GM23338 (cell line): Measurements from ENCODE around the gene PLCL1. TPM values are rescaled to one million over a fixed set of nuclear protein-coding genes. Genes with fewer than 3 reads are reported as not detected.

Experiments
- ATAC-seq: fragments of 200-7000 bp; cut with Tn5 transposase; 3 replicates; pipeline ENCODE4 v1.9.1; 2020
- DNase-seq: peaks from one replicate; pipeline ENCODE4 v3.0.0-alpha.2; 2015; ENCODE audit warnings: low spot score
- H2AFZ ChIP-seq: fragments of 200-600 bp; sonication (generic); 2 replicates; pipeline ENCODE4 v1.8.0; 2016; ENCODE audit warnings: antibody characterized with exemption, mild to moderate bottlenecking, moderate library complexity
- H3F3A ChIP-seq: fragments of 200-600 bp; sonication (generic); replicated peaks from 2 replicates; pipeline ENCODE4 v1.8.0; 2017; ENCODE audit warnings: antibody characterized with exemption, mixed run types, low read depth
- H3K27ac ChIP-seq: fragments of 200-600 bp; sonication (generic); 2 replicates; pipeline ENCODE4 v1.6.1; 2016; ENCODE audit warnings: low read depth
- H3K27me3 ChIP-seq: fragments of 200-600 bp; sonication (generic); 2 replicates; pipeline ENCODE4 v1.8.0; 2016; ENCODE audit warnings: mild to moderate bottlenecking, mixed run types, moderate library complexity; ENCODE audit not compliant: insufficient read depth
- H3K36me3 ChIP-seq: fragments of 200-600 bp; sonication (generic); 2 replicates; pipeline ENCODE4 v1.8.0; 2016; ENCODE audit warnings: mild to moderate bottlenecking; ENCODE audit not compliant: insufficient read depth
- H3K4me1 ChIP-seq: fragments of 200-600 bp; sonication (generic); 2 replicates; pipeline ENCODE4 v1.8.0; 2016; ENCODE audit warnings: mild to moderate bottlenecking, moderate library complexity; ENCODE audit not compliant: insufficient read depth
- H3K4me2 ChIP-seq: fragments of 200-600 bp; sonication (generic); 2 replicates; pipeline ENCODE4 v1.7.1; 2017; ENCODE audit warnings: mixed run types
- H3K4me3 ChIP-seq: fragments of 200-600 bp; sonication (generic); 2 replicates; pipeline ENCODE4 v1.6.1; 2016; ENCODE audit warnings: mixed run types
- H3K79me2 ChIP-seq: fragments of 200-600 bp; sonication (generic); replicated peaks from 2 replicates; pipeline ENCODE4 v1.8.0; 2017; ENCODE audit warnings: mild to moderate bottlenecking; ENCODE audit not compliant: insufficient read depth
- H3K9me2 ChIP-seq: fragments of 200-600 bp; sonication (generic); 2 replicates; pipeline ENCODE4 v1.8.0; 2017; ENCODE audit not compliant: insufficient read depth
- H4K20me1 ChIP-seq: fragments of 200-600 bp; sonication (generic); replicated peaks from 2 replicates; pipeline ENCODE4 v1.8.0; 2017; ENCODE audit warnings: mild to moderate bottlenecking; ENCODE audit not compliant: insufficient read depth
- H3K27ac Mint-ChIP-seq: 2 replicates; pipeline ENCODE4 v1.8.0; 2020; ENCODE audit warnings: inconsistent platforms, mild to moderate bottlenecking, moderate library complexity, mixed read lengths
- H3K27me3 Mint-ChIP-seq: 3 replicates; pipeline ENCODE4 v1.8.0; 2022; ENCODE audit warnings: low read depth, mild to moderate bottlenecking, moderate library complexity, mixed read lengths, inconsistent platforms; ENCODE audit not compliant: insufficient read depth, poor library complexity
- H3K36me3 Mint-ChIP-seq: 3 replicates; pipeline ENCODE4 v1.8.0; 2021; ENCODE audit warnings: low read depth, mild to moderate bottlenecking, inconsistent platforms, moderate library complexity, mixed read lengths
- H3K4me1 Mint-ChIP-seq: 3 replicates; pipeline ENCODE4 v1.8.0; 2020; ENCODE audit warnings: mild to moderate bottlenecking, inconsistent platforms, mixed read lengths
- H3K4me3 Mint-ChIP-seq: 3 replicates; pipeline ENCODE4 v1.8.0; 2021; ENCODE audit warnings: moderate library complexity, mild to moderate bottlenecking, inconsistent platforms, mixed read lengths
- H3K9me3 Mint-ChIP-seq: 3 replicates; pipeline ENCODE4 v1.8.0; 2020; ENCODE audit warnings: moderate library complexity, mild to moderate bottlenecking, inconsistent platforms, mixed read lengths
- EZH2 ChIP-seq: fragments of 200-600 bp; sonication (generic); IDR thresholded peaks from one replicate; pipeline ENCODE4 v1.8.0; 2017; ENCODE audit warnings: antibody characterized with exemption, mild to moderate bottlenecking, low read depth; ENCODE audit not compliant: unreplicated experiment
- EZH2phosphoT487 ChIP-seq: fragments of 200-600 bp; sonication (generic); IDR thresholded peaks from one replicate; pipeline ENCODE4 v1.8.1; 2018; ENCODE audit warnings: antibody characterized with exemption; ENCODE audit not compliant: unreplicated experiment
- JUNB ChIP-seq: IDR thresholded peaks from one replicate; pipeline ENCODE4 v1.6.1; 2016; ENCODE audit warnings: antibody characterized with exemption; ENCODE audit not compliant: unreplicated experiment
- NANOG ChIP-seq: IDR thresholded peaks from 2 replicates; pipeline ENCODE4 v1.6.1; 2016; ENCODE audit warnings: antibody characterized with exemption, borderline replicate concordance
- POLR2AphosphoS5 ChIP-seq: IDR thresholded peaks from 2 replicates; pipeline ENCODE4 v1.6.1; 2016; ENCODE audit warnings: antibody characterized with exemption, low read depth
- STAT1 ChIP-seq: IDR thresholded peaks from one replicate; pipeline ENCODE4 v1.6.1; 2016; ENCODE audit warnings: antibody characterized with exemption; ENCODE audit not compliant: unreplicated experiment
- polyA plus RNA-seq: library from polyadenylated mRNA; unstranded; fragments of >200 nt; fragmentation: Nextera tagmentation; extraction: Ambion mirVana; gene quantifications from 2 replicates; pipeline ENCODE4 v1.2.1, GENCODE V29; 2016
- total RNA-seq: library from RNA; depleted of rRNA; stranded (reverse); fragments of >200 nt; shearing (Covaris generic); gene quantifications from 2 replicates; pipeline ENCODE4 v1.2.3, GENCODE V29; 2014
- TF ChIP-seq, protein P1 (sequence below), 2 experiments: fragments of 200-600 bp in 1 of 2; sonication (generic) in 1 of 2; conservative IDR thresholded peaks; 2 replicates each; pipeline versions ENCODE4 v1.5.1 to v1.6.1; 2016 to 2017; ENCODE audit warnings: antibody characterized with exemption in 2 of 2, low read depth in 2 of 2, mild to moderate bottlenecking in 2 of 2, moderate library complexity in 1 of 2
- TF ChIP-seq, protein P2 (sequence below): IDR thresholded peaks from 2 replicates; pipeline ENCODE4 v1.6.1; 2016; ENCODE audit warnings: antibody characterized with exemption
- TF ChIP-seq, protein P3 (sequence below): IDR thresholded peaks from one replicate; pipeline ENCODE4 v1.6.1; 2018; ENCODE audit warnings: antibody characterized with exemption; ENCODE audit not compliant: unreplicated experiment

PLCL1 gene
- total and polyA plus RNA-seq, 2 experiments from 2014 or later = not detected

DNA sequence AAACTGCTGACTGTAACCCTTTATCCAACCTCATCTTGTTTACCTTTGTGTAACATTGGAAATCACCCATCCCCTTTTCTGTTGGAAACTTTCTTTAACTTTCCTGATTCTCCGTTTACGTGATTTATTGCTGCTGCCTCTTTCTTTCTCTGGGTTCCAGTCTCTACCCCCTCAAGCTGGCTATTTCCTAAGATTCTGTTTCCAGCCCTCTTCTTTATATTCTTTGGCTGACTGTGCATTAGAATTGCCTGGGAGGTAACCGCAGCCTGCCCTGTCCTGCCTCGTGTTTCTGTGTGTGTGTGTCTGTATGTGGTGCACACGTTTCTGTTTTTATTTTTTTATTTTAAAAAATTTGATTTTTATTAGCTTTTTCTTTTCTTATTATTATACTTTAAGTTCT lies 229.2 kb downstream of the PLCL1 start (continued):
- no peak for TF ChIP-seq POLR2AphosphoS5
- TF ChIP-seq EZH2 = no peak
- no peak for TF ChIP-seq JUNB

DNA sequence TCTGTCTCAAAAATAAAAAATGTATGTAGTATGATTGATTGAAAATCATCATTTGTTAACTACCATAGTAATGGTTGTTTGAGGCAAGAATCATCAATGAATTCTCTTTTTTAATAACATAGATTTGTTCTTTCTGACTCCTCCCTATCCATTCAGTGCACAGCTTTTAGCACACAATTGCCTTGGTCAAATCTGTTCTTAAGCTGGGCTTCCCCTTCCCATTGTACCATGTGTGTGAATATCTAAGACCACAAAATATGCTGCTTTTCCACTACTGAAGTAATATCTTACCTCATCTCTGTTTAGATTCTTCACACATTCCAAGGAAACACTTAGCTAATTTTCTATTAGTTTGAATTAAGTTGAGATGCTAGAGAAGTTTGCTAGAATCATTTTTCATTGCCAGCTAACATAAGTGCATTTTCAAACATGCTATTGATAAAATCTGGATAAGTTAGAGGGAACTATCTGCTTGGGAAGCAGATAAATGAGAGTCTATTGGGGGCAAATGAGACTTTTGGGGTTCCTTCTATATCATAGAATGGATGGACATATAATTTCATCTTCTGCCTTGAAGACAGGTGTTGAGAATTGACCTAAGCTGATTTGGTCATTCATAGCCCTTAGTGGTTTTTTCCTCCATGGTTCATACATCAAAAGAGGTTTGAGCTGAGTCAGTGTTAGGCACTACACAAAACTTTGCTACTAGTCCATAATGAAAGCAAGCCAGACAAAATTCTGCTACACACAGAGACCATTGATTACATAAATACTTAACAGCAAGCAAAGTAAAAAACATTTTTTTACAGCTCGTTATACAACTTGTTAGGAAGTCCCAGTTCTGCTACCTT lies 231.9 kb downstream of the PLCL1 start:
- Mint-ChIP-seq H3K27ac (no peak overlapping the region), H3K27me3 (no peaks in the 10 kb centered on the region), H3K4me1 (peaks cover 5% of the 10 kb centered on the region; the same call in 1 of the 3 replicates), H3K4me3 (no peak overlapping the region), H3K9me3 (no peaks in the 10 kb centered on the region), H3K36me3 (no peaks in the 10 kb centered on the region)
- Histone ChIP-seq H4K20me1 (no peaks in the 10 kb centered on the region), H3F3A (no peaks in the 10 kb centered on the region), H3K79me2 (no peaks in the 10 kb centered on the region), H3K4me3 (no peak overlapping the region), H3K4me1 (peaks cover 4% of the 10 kb centered on the region; the same call in 1 of the 2 replicates), H3K9me2 (peaks cover 5% of the 10 kb centered on the region; the same call in 1 of the 2 replicates), H3K36me3 (no peaks in the 10 kb centered on the region), H3K27ac (no peak overlapping the region), H3K4me2 (no peak overlapping the region), H2AFZ (no peak overlapping the region), H3K27me3 (no peaks in the 10 kb centered on the region)
- TF ChIP-seq, protein P1, sequence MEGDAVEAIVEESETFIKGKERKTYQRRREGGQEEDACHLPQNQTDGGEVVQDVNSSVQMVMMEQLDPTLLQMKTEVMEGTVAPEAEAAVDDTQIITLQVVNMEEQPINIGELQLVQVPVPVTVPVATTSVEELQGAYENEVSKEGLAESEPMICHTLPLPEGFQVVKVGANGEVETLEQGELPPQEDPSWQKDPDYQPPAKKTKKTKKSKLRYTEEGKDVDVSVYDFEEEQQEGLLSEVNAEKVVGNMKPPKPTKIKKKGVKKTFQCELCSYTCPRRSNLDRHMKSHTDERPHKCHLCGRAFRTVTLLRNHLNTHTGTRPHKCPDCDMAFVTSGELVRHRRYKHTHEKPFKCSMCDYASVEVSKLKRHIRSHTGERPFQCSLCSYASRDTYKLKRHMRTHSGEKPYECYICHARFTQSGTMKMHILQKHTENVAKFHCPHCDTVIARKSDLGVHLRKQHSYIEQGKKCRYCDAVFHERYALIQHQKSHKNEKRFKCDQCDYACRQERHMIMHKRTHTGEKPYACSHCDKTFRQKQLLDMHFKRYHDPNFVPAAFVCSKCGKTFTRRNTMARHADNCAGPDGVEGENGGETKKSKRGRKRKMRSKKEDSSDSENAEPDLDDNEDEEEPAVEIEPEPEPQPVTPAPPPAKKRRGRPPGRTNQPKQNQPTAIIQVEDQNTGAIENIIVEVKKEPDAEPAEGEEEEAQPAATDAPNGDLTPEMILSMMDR (conservative IDR thresholded peaks at IDR 0.05; ENCODE audit: low read depth in 2 of 2) = no peak
- TF ChIP-seq EZH2phosphoT487 (no peak), STAT1 (no peak), POLR2AphosphoS5 (no peak), NANOG (no peak), EZH2 (no peak)
- TF ChIP-seq, protein P2, sequence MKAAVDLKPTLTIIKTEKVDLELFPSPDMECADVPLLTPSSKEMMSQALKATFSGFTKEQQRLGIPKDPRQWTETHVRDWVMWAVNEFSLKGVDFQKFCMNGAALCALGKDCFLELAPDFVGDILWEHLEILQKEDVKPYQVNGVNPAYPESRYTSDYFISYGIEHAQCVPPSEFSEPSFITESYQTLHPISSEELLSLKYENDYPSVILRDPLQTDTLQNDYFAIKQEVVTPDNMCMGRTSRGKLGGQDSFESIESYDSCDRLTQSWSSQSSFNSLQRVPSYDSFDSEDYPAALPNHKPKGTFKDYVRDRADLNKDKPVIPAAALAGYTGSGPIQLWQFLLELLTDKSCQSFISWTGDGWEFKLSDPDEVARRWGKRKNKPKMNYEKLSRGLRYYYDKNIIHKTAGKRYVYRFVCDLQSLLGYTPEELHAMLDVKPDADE = no peak
- no peak for ATAC-seq
- DNase-seq = no peak

DNA sequence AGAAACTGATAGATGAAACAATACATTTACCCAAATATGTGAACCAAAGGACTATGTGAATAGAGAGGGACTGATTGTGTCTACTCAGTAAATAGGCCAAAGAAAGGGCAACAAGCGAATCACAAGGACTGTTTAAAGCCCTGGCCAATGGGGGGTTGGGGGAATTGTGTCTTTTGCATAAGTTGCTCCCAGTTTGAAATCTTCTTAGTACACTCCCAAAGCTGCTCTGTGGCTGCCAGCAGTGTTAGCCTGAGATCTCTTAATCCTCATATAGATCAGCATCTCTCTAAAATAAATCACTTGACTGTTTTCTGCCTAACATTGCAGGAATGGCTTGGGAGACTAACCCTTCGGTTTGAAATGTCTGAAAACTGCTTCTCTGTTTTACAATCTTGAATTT lies 236.4 kb downstream of the PLCL1 start:
- Histone ChIP-seq H3K27me3 (no peaks in the 10 kb centered on the region), H3K9me2 (peaks cover 15% of the 10 kb centered on the region; the same call in 1 of the 2 replicates), H3K27ac (no peak overlapping the region), H3K79me2 (no peaks in the 10 kb centered on the region), H3K4me1 (peaks cover 8% of the 10 kb centered on the region), H3K4me3 (no peak overlapping the region), H3K4me2 (no peak overlapping the region), H3F3A (no peaks in the 10 kb centered on the region), H4K20me1 (no peaks in the 10 kb centered on the region), H3K36me3 (no peaks in the 10 kb centered on the region), H2AFZ (0 out of 2 replicates have a peak overlapping the region, but pooled peaks have one; percentile 12)
- H3K4me3 Mint-ChIP-seq = no peak overlapping the region
- no peaks in the 10 kb centered on the region for H3K27me3 Mint-ChIP-seq
- no peaks in the 10 kb centered on the region for H3K36me3 Mint-ChIP-seq
- H3K9me3 Mint-ChIP-seq = no peaks in the 10 kb centered on the region
- peaks cover 12% of the 10 kb centered on the region; the same call in 2 of the 3 replicates for H3K4me1 Mint-ChIP-seq
- DNase-seq (no peak), ATAC-seq (peak; percentile 32; the same call in 2 of the 3 replicates)
- H3K27ac Mint-ChIP-seq = no peak overlapping the region
- TF ChIP-seq, protein P1 (conservative IDR thresholded peaks at IDR 0.05; ENCODE audit: low read depth in 2 of 2) = no peak
- TF ChIP-seq POLR2AphosphoS5 (no peak), EZH2 (no peak), STAT1 (no peak)
- TF ChIP-seq, protein P3, sequence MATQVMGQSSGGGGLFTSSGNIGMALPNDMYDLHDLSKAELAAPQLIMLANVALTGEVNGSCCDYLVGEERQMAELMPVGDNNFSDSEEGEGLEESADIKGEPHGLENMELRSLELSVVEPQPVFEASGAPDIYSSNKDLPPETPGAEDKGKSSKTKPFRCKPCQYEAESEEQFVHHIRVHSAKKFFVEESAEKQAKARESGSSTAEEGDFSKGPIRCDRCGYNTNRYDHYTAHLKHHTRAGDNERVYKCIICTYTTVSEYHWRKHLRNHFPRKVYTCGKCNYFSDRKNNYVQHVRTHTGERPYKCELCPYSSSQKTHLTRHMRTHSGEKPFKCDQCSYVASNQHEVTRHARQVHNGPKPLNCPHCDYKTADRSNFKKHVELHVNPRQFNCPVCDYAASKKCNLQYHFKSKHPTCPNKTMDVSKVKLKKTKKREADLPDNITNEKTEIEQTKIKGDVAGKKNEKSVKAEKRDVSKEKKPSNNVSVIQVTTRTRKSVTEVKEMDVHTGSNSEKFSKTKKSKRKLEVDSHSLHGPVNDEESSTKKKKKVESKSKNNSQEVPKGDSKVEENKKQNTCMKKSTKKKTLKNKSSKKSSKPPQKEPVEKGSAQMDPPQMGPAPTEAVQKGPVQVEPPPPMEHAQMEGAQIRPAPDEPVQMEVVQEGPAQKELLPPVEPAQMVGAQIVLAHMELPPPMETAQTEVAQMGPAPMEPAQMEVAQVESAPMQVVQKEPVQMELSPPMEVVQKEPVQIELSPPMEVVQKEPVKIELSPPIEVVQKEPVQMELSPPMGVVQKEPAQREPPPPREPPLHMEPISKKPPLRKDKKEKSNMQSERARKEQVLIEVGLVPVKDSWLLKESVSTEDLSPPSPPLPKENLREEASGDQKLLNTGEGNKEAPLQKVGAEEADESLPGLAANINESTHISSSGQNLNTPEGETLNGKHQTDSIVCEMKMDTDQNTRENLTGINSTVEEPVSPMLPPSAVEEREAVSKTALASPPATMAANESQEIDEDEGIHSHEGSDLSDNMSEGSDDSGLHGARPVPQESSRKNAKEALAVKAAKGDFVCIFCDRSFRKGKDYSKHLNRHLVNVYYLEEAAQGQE = no peak
- TF ChIP-seq, protein P2 = no peak
